HK-2 (cell line): ENCODE measurements around the gene MYOM3.

Experiments used
- DNase-seq: peaks from one replicate; pipeline ENCODE4 v3.0.0-alpha.2; 2018; ENCODE audit not compliant: unreplicated experiment

Gene MYOM3

GRCh38 chr1:24111996-24112779, at the start of gene MYOM3:
Gene MYOM3 (minus strand): TSS chr1:24112135. CDS start chr1:24108636, 3,499 bp downstream.
- peak; percentile 79 for DNase-seq

- no peak for DNase-seq
Observed at GRCh38 chr1:24161270-24161669, 49.3 kb upstream of the MYOM3 start.

- DNase-seq = no peak
Observed at GRCh38 chr1:24159366-24159765, 47.4 kb upstream of the MYOM3 start.

DNA sequence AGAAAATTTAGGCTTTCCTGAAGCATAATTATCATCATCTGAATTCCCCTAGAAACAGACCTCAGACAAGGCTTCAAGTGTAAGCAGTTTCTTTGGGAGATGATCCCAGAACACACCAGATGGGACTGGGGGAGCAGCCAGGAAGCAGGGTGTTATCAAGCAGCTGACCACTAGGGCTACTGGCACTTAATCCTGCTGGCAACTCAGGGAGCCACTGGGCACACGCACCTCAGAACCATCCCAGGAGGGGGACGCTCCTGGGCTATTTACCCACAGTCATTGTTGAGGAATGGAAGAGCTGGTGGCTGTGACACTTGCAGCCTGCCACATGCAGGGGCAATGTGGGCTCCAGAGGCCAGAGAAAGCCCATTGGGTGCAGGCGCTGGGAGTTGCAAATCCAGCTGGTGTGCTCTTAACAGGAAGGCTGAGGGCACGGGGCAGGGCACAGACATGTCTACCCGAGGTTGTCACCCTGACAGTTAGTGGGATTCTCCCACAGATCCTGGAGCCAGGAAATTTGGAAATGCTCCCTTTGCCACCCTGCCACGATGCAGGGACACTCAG, 46.1 kb upstream of the MYOM3 start:
- no peak for DNase-seq

- no peak for DNase-seq
Observed at GRCh38 chr1:24156542-24157260, 44.8 kb upstream of the MYOM3 start.

DNA sequence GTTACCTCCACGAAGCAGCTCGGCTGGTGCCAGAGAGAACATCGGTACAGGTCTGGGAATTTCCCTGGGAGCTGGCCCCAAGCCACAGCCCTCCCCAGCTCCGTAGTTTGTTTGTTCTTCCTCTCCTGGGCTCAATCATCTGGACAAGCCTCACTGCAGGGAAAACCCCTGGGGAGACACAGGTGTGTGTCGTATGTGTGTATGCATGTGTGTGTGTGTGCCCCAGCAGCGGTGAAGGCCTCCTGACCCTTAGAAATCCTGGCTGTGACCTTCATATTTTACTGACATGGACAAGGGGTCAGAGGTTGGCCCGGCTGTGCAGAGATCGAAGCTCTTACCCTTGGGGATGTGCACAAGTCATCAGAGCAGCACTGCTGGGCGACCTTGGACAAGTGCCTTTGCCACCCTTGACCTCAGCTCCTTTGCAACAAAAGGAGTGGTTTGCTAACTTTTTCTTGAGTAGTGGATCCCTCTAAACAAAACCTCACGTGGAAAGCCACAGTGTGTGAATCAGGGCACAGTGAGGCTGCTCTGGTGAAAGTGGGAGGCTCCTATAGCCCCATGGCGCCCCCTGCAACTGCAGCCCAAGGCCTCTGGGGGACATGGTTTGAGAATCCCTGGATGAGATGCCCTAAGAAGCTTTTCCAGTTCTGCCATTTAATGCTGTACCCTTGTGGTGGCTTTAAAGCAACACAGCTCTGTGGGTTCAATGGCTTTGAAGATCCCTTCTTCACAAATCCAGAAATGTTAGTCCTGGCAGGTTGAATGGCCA, 43.3 kb upstream of the MYOM3 start:
- peak; percentile 51 for DNase-seq

- no peak for DNase-seq
Observed at GRCh38 chr1:24154215-24154614, 42.3 kb upstream of the MYOM3 start.

- no peak for DNase-seq
Observed at GRCh38 chr1:24152631-24153494, 40.9 kb upstream of the MYOM3 start.

GRCh38 chr1:24151175-24151533, 39.2 kb upstream of the MYOM3 start:
- DNase-seq = no peak

DNA sequence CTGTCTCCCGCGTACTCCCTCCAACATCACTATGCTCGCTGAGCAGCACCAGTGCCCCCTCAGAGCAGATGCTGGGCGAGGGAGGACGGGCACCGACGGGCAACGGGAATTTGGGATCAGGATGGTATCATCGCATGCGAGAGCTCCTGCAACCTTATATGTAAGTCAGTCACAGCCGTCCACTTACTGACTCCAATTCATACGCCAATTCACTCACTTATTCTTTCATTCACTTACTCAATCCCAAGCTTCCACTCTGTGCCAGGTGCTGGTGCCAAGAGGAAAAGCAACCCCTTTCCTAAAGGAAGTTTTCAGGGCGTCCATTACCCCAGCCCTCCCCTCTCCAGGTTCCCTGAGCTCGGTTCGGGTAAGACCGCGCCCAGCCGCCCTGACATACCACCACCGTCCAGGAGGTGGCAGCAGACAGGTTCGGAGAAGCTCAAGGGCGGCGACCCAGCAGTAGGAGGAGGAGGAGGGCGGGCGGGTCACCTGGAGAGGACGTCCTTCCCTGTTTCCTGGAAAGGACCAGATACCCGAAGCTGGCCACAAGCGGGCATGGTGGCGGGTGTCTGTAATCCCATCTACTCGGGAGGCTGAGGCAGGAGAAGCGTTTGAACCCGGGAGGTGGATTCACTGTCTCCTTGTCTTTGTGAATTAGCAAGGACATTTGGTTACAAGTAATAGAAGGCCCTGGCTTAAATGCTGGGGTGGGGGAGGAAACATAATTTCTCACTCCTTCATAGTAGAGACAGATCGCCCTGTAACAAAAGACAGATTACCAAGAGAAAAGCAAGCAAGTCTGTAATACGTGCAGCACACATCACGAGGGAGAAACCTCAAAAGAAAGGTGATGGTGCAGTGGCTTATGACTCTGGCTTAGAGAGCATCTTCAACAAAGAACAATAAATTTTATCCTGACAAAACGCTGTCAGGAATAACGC, 38.6 kb upstream of the MYOM3 start:
- DNase-seq = peak; percentile 92

GRCh38 chr1:24149866-24150233, 37.9 kb upstream of the MYOM3 start:
- peak; percentile 59 for DNase-seq

GRCh38 chr1:24147816-24148215, 35.9 kb upstream of the MYOM3 start:
- no peak for DNase-seq

DNA sequence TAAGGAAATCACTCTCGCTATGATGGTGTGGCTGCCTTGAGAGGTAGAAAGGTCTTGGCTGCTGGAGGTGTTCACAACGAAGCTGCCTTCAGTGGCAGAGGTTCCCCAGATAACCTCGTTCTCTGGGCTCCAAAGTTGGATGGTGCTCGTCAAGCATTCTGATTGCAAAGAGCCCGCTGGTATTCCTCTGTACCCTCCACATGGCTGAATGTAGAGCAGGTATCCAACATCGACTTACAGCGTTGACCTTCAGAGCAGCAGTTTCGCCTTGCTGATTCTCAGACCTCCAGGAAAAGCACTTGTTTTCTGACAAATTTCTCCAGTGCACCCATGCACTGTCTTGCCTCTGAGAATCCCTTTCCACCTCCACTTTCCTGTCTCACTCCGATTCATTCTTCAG, 35.3 kb upstream of the MYOM3 start:
- no peak for DNase-seq

GRCh38 chr1:24142546-24143534, 30.9 kb upstream of the MYOM3 start, which contains the start of gene IL22RA1:
Gene IL22RA1 (minus strand): TSS chr1:24143140. CDS start chr1:24143082, 58 bp downstream.
- DNase-seq = peak; percentile 26

- DNase-seq = no peak
Observed at GRCh38 chr1:24141311-24141997, 29.5 kb upstream of the MYOM3 start.

GRCh38 chr1:24140741-24141181, 28.8 kb upstream of the MYOM3 start:
- DNase-seq = no peak

DNA sequence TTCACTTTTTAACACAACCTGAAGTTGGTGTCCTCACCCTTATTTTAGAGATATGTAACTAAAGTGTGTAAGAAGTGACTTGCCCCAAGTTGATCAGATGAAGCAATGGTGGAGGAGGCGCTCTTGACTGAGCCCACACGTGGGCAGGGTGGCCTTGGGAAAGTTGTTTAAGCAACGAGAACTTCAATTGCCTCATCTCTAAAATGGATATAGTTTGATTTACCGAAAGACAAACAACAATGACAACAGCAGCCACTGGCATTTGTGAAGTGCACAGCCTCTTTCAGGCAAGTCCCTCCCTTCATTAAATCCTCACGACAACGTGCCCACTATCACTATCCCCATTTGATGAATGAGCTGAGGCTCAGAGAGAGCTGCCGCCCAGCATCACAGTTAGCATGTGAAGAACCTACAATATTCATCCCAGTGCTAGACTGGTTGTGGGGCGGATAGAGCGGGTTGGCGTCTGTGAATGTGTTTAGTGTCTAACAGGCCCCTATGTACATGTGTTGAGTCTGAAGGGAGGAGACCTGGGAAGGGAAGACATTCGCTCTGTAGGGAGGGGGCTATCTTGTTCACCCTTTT, 28.0 kb upstream of the MYOM3 start:
- DNase-seq = no peak

DNA sequence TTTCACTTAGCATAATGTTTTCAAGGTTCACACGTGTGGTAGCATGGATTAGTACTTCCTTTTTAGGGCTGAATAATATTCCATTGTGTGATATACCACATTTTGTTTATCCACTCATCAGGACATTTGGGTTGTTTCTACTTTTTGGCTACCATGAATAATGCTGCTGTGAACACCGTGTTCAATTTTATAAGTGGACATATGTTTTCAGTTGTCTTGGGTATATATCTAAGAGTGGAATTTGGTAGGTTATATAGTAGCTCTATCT, 27.2 kb upstream of the MYOM3 start:
- DNase-seq = no peak
